ENCODE measurements around the gene TTC24. TPM values are rescaled to one million over a fixed set of nuclear protein-coding genes. Genes with fewer than 3 reads are reported as not detected.
"Not testable (repeated sequence)": the region's sequence is repeated elsewhere in the genome, so short reads cannot be mapped to it uniquely, and the experiment has no call there.

The TTC24 gene
- total and polyA plus RNA-seq, 4 experiments from 2014 or later = 0.12 to 0.91 (median 0.84) TPM; not detected in 1

DNA sequence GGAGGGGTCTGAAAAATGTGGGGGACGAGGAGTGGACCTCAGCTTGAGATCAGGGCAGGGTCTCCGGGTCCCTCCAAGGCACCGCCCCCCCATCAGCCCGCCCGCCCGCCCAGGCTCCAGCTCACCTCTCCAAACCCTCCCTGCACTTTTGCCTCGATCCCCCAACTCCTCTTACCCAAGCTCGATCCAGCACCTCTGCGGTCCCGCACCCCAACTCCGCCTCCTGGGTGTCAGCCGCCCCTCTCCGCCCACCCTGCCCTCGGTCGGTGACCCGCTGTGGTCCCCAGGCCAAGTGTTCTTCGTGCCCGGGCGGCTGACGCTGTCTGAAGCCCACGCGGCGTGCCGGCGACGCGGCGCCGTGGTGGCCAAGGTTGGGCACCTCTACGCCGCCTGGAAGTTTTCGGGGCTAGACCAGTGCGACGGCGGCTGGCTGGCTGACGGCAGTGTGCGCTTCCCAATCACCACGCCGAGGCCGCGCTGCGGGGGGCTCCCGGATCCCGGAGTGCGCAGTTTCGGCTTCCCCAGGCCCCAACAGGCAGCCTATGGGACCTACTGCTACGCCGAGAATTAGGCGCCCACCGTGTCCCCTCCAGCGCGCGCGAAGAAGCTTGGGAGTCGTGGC is 45.4 kb downstream of the TTC24 start:
- Mint-ChIP-seq H3K27me3 (peaks cover 34 to 43% of the 10 kb centered on the region in 2 donors), H3K9me3 (peaks cover 0 to 2% (median 0%) of the 10 kb centered on the region in 8 donors), H3K4me1 (peaks cover 6 to 16% (median 9%) of the 10 kb centered on the region in 4 donors), H3K4me3 (peak overlapping the region; percentile 8 to 73 (median 37)), H3K27ac (no peak overlapping the region), H3K36me3 (no peaks in the 10 kb centered on the region)
- ChIA-PET CTCF (ENCODE audit: partially characterized antibody) (interaction anchor here (0.7 to 9.0 kb wide), 22 partner anchors 10 to 239 kb away, joined by 3 to 153 read pairs (median 4); partner anchors contain the start of gene NES), POLR2A (ENCODE audit: partially characterized antibody) (interaction anchor here (0.6 to 1.6 kb wide), 6 partner anchors 17 to 142 kb away, joined by 3 to 8 read pairs (median 4); partner anchors contain the start of genes ISG20L2, MEF2D, METTL25B and NAXE)
- H3K27ac ChIP-seq (ENCODE audit: low read depth, low read length) = no peak overlapping the region
- intact Hi-C loops (cut with micrococcal nuclease) = loop anchor here (5.0 to 10.0 kb wide), 2 partner anchors 80 to 102 kb away; partner anchors contain the start of genes CRABP2, ISG20L2 and METTL25B
- no peaks in the 10 kb centered on the region for H3K9me3 ChIP-seq (ENCODE audit: control insufficient read depth in 1 of 2, low read length in 2 of 2)
- peak overlapping the region in 1 of 2 donors; percentile 47 for H3K4me3 ChIP-seq (ENCODE audit: low read length in 2 of 2)
- no peak for DNase-seq
- no peaks in the 10 kb centered on the region for H3K36me3 ChIP-seq (ENCODE audit: insufficient read depth, low read length)
- peaks cover 20% of the 10 kb centered on the region for H3K4me1 ChIP-seq (ENCODE audit: insufficient read depth, low read length)
- H3K27me3 ChIP-seq (ENCODE audit: insufficient read depth, low read length) = peaks cover 30% of the 10 kb centered on the region

DNA sequence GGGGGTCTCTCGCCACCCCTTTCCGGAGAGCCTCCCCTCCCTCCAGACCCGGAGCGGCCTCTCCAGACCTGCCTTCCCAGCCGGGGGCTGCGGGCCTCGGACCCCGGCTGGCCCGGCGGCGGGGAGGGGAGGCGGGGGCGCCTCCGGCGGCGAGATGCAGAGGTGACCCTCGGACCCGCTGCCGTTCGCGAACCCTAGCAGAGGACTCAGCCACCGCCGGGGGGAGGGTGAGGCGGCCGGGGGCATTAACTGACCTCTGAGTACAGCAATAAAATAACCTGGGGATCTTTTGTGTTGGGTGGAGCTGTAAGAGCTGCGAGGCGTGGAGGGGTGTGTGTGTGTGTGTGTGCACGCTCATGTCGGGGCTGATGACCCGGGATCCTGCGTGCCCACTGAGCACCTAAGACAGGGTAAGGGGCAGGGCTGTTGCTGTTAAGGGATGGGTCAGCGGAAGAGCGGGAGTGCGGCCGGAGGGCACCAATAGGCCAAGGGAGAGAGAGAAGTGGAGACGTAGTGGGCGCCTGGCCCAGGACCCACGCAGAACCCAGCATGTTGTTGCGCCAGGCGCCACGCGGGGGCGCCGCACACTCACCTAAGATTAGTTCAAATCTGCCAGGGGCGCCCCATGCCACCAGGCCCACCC is 46.0 kb downstream of the TTC24 start:
- peak overlapping the region in 2 of 7 donors; percentile 49 to 93 for H3K27ac Mint-ChIP-seq
- H3K9me3 Mint-ChIP-seq = peaks cover 0 to 2% (median 0%) of the 10 kb centered on the region in 8 donors
- peaks cover 26% of the 10 kb centered on the region for H3K27me3 ChIP-seq (ENCODE audit: insufficient read depth, low read length)
- H3K4me1 Mint-ChIP-seq = peaks cover 6 to 16% (median 9%) of the 10 kb centered on the region in 4 donors
- H3K4me1 ChIP-seq (ENCODE audit: insufficient read depth, low read length) = peaks cover 20% of the 10 kb centered on the region
- peak overlapping the region in 1 of 2 donors; percentile 47 for H3K4me3 ChIP-seq (ENCODE audit: low read length in 2 of 2)
- H3K36me3 Mint-ChIP-seq = no peaks in the 10 kb centered on the region
- ChIA-PET CTCF (ENCODE audit: partially characterized antibody) (interaction anchor here (1.5 to 9.0 kb wide), 9 partner anchors 13 to 180 kb away, joined by 6 to 153 read pairs (median 12); partner anchors contain the start of gene NES), POLR2A (ENCODE audit: partially characterized antibody) (interaction anchor here (1.1 kb wide), 1 partner anchor 81 kb away, joined by 3 read pairs; no protein-coding TSS in a partner anchor)
- intact Hi-C loops (cut with micrococcal nuclease) = loop anchor here (1.0 to 10.0 kb wide), 4 partner anchors 32 to 102 kb away; partner anchors contain the start of genes CRABP2, ISG20L2 and METTL25B
- DNase-seq = peak in 4 of 5 donors; percentile 58 to 68 (median 62)
- H3K27me3 Mint-ChIP-seq = peaks cover 31 to 38% of the 10 kb centered on the region in 2 donors
- no peak overlapping the region for H3K27ac ChIP-seq (ENCODE audit: low read depth, low read length)
- H3K4me3 Mint-ChIP-seq = peak overlapping the region; percentile 69 to 88 (median 80)
- no peaks in the 10 kb centered on the region for H3K36me3 ChIP-seq (ENCODE audit: insufficient read depth, low read length)
- no peaks in the 10 kb centered on the region for H3K9me3 ChIP-seq (ENCODE audit: control insufficient read depth in 1 of 2, low read length in 2 of 2)

- H3K4me3 Mint-ChIP-seq = peak overlapping the region in 5 of 8 donors; percentile 69 to 88 (median 84)
- H3K36me3 Mint-ChIP-seq = no peaks in the 10 kb centered on the region
- Histone ChIP-seq H3K4me1 (ENCODE audit: insufficient read depth, low read length) (peaks cover 20% of the 10 kb centered on the region), H3K4me3 (ENCODE audit: low read length in 2 of 2) (no peak overlapping the region), H3K27ac (ENCODE audit: low read depth, low read length) (no peak overlapping the region), H3K27me3 (ENCODE audit: insufficient read depth, low read length) (peaks cover 23% of the 10 kb centered on the region), H3K9me3 (ENCODE audit: control insufficient read depth in 1 of 2, low read length in 2 of 2) (no peaks in the 10 kb centered on the region), H3K36me3 (ENCODE audit: insufficient read depth, low read length) (no peaks in the 10 kb centered on the region)
- H3K4me1 Mint-ChIP-seq = peaks cover 6 to 16% (median 10%) of the 10 kb centered on the region in 4 donors
- intact Hi-C loops (cut with micrococcal nuclease) = loop anchor here (1.0 to 10.0 kb wide), 4 partner anchors 31 to 101 kb away; partner anchors contain the start of genes CRABP2, ISG20L2 and METTL25B
- peaks cover 32 to 39% of the 10 kb centered on the region in 2 donors for H3K27me3 Mint-ChIP-seq
- CTCF ChIA-PET (ENCODE audit: partially characterized antibody) = interaction anchor here (0.6 to 9.0 kb wide), 13 partner anchors 10 to 180 kb away, joined by 3 to 153 read pairs (median 11); partner anchors contain the start of genes BCAN and NES
- peak overlapping the region in 1 of 7 donors; percentile 49 for H3K27ac Mint-ChIP-seq
- peaks cover 0 to 2% (median 0%) of the 10 kb centered on the region in 8 donors for H3K9me3 Mint-ChIP-seq
- DNase-seq = no peak
- POLR2A ChIA-PET (ENCODE audit: partially characterized antibody) = interaction anchor here (1.1 kb wide), 1 partner anchor 80 kb away, joined by 3 read pairs; no protein-coding TSS in a partner anchor
These were observed 46.5 kb downstream of the TTC24 start for GRCh38 chr1:156626079-156626438.

DNA sequence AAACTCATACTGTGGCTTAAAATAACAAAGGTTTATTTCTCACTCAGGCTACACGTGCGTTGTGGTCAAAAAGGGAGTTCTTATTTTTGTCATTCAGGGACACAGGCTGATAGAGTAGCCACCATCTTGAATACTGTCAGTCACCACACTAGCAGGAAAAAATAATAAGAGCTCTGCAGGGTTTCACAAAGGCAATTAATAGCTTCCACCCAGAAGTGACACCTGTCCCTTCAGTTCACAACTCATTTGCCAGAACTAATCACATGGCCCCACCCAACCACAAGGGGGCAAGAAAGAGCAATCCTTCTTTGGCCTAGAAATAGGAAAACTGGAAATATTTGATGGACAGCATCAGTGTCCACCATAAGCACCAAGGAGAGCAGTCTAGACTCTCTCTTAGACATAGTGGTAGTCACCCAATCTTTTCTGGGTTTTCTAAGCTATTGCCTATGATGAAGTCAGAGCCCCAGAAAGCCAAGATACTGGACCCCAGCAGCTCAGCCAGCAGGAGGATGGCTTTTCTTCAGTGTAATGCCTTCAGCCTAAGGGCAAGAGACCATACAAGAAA is 47.9 kb downstream of the TTC24 start:
- no peak overlapping the region for H3K4me3 ChIP-seq (ENCODE audit: low read length in 2 of 2)
- Mint-ChIP-seq H3K9me3 (peaks cover 0 to 2% (median 0%) of the 10 kb centered on the region in 8 donors), H3K4me1 (peaks cover 6 to 16% (median 10%) of the 10 kb centered on the region in 4 donors), H3K36me3 (no peaks in the 10 kb centered on the region), H3K27me3 (peaks cover 39 to 41% of the 10 kb centered on the region in 2 donors), H3K4me3 (peak overlapping the region in 1 of 8 donors; percentile 6), H3K27ac (no peak overlapping the region)
- no peaks in the 10 kb centered on the region for H3K36me3 ChIP-seq (ENCODE audit: insufficient read depth, low read length)
- peaks cover 20% of the 10 kb centered on the region for H3K4me1 ChIP-seq (ENCODE audit: insufficient read depth, low read length)
- POLR2A ChIA-PET (ENCODE audit: partially characterized antibody) = interaction anchor here (1.2 kb wide), 2 partner anchors 30 to 50 kb away, joined by 3 to 4 read pairs; partner anchors contain the start of gene NES
- peak in 2 of 5 donors; percentile 38 to 44 for DNase-seq
- no peaks in the 10 kb centered on the region for H3K9me3 ChIP-seq (ENCODE audit: control insufficient read depth in 1 of 2, low read length in 2 of 2)
- CTCF ChIA-PET (ENCODE audit: partially characterized antibody) = interaction anchor here (0.7 to 9.0 kb wide), 28 partner anchors 11 to 258 kb away, joined by 3 to 153 read pairs (median 4); partner anchors contain the start of genes BCAN, GPATCH4 and NES
- H3K27me3 ChIP-seq (ENCODE audit: insufficient read depth, low read length) = peaks cover 23% of the 10 kb centered on the region
- H3K27ac ChIP-seq (ENCODE audit: low read depth, low read length) = no peak overlapping the region
- intact Hi-C loops (cut with micrococcal nuclease) = loop anchor here (5.0 to 10.0 kb wide), 2 partner anchors 77 to 100 kb away; partner anchors contain the start of genes CRABP2, ISG20L2 and METTL25B

- no peaks in the 10 kb centered on the region for H3K9me3 ChIP-seq (ENCODE audit: control insufficient read depth in 1 of 2, low read length in 2 of 2)
- CTCF ChIA-PET (ENCODE audit: partially characterized antibody) = interaction anchor here (0.7 to 9.0 kb wide), 4 partner anchors 10 to 96 kb away, joined by 3 to 153 read pairs (median 6); no protein-coding TSS in a partner anchor
- no peak overlapping the region for H3K27ac ChIP-seq (ENCODE audit: low read depth, low read length)
- Mint-ChIP-seq H3K4me3 (no peak overlapping the region), H3K9me3 (no peaks in the 10 kb centered on the region), H3K27me3 (peaks cover 46 to 50% of the 10 kb centered on the region in 2 donors), H3K36me3 (no peaks in the 10 kb centered on the region), H3K4me1 (peaks cover 5 to 9% (median 6%) of the 10 kb centered on the region in 4 donors), H3K27ac (no peak overlapping the region)
- POLR2A ChIA-PET (ENCODE audit: partially characterized antibody) = no interaction called here
- no peak for DNase-seq
- H3K27me3 ChIP-seq (ENCODE audit: insufficient read depth, low read length) = peaks cover 10% of the 10 kb centered on the region
- H3K36me3 ChIP-seq (ENCODE audit: insufficient read depth, low read length) = no peaks in the 10 kb centered on the region
- intact Hi-C loops (cut with micrococcal nuclease) = loop anchor here (5.0 to 10.0 kb wide), 2 partner anchors 75 to 97 kb away; partner anchors contain the start of genes CRABP2, ISG20L2 and METTL25B
- H3K4me1 ChIP-seq (ENCODE audit: insufficient read depth, low read length) = peaks cover 9% of the 10 kb centered on the region
- no peak overlapping the region for H3K4me3 ChIP-seq (ENCODE audit: low read length in 2 of 2)
These were observed 50.4 kb downstream of the TTC24 start for GRCh38 chr1:156629823-156630449.

GRCh38 chr1:156631152-156631551 is 51.6 kb downstream of the TTC24 start:
- intact Hi-C loops (cut with micrococcal nuclease); H3K36me3 ChIP-seq (ENCODE audit: insufficient read depth, low read length); H3K9me3 Mint-ChIP-seq; H3K27ac Mint-ChIP-seq; H3K4me1 ChIP-seq (ENCODE audit: insufficient read depth, low read length); H3K9me3 ChIP-seq (ENCODE audit: control insufficient read depth in 1 of 2, low read length in 2 of 2); H3K4me3 ChIP-seq (ENCODE audit: low read length in 2 of 2); DNase-seq; H3K4me1 Mint-ChIP-seq; H3K27ac ChIP-seq (ENCODE audit: low read depth, low read length); POLR2A ChIA-PET (ENCODE audit: partially characterized antibody); H3K36me3 Mint-ChIP-seq; H3K4me3 Mint-ChIP-seq: not testable (repeated sequence)
- CTCF ChIA-PET (ENCODE audit: partially characterized antibody) = interaction anchor here (0.7 to 9.0 kb wide), 3 partner anchors 12 to 91 kb away, joined by 3 to 153 read pairs (median 7); no protein-coding TSS in a partner anchor
- H3K27me3 Mint-ChIP-seq = peaks cover 47 to 49% of the 10 kb centered on the region in 2 donors
- peaks cover 14% of the 10 kb centered on the region for H3K27me3 ChIP-seq (ENCODE audit: insufficient read depth, low read length)
